ENCODE data around the gene CMTM8.
A peak's percentile ranks its signal among the peaks of the same experiment; 100 is the strongest.

Gene CMTM8

GRCh38 chr3:32288819-32289218 is 50.3 kb downstream of the CMTM8 start:
- H3K9ac ChIP-seq (ENCODE audit: insufficient read length, low read depth): no peak overlapping the region
- DNase-seq (ENCODE audit: low read depth, low spot score): no peak

GRCh38 chr3:32290619-32291018 is 52.1 kb downstream of the CMTM8 start:
- H3K4me1 ChIP-seq (ENCODE audit: insufficient read depth, insufficient read length): no peaks in the 10 kb centered on the region
- H3K4me3 ChIP-seq (ENCODE audit: insufficient read length, low read depth): no peak overlapping the region
- no peak for TF ChIP-seq YY1 (IDR thresholded peaks at IDR 0.05; ENCODE audit: insufficient read depth, insufficient read length)
- TF ChIP-seq SUZ12 (IDR thresholded peaks at IDR 0.05; ENCODE audit: extremely low read depth, insufficient read depth, insufficient read length): no peak
- TF ChIP-seq ZNF274 (IDR thresholded peaks at IDR 0.05; ENCODE audit: low read depth, low read length): no peak
- no peaks in the 10 kb centered on the region for H3K27me3 ChIP-seq (ENCODE audit: insufficient read depth, insufficient read length)
- no peaks in the 10 kb centered on the region for H3K9me3 ChIP-seq (ENCODE audit: insufficient read depth, low read length)
- no peaks in the 10 kb centered on the region for H3K36me3 ChIP-seq (ENCODE audit: insufficient read depth, insufficient read length, low read length)
- no peak for DNase-seq (ENCODE audit: low read depth, low spot score)
- no peak overlapping the region for H3K9ac ChIP-seq (ENCODE audit: insufficient read length, low read depth)

More at GRCh38 chr3:32288819-32289218, 50.3 kb downstream of the CMTM8 start:
- Histone ChIP-seq H3K4me3 (ENCODE audit: insufficient read length, low read depth) (no peak overlapping the region), H3K9me3 (ENCODE audit: insufficient read depth, low read length) (no peaks in the 10 kb centered on the region), H3K27me3 (ENCODE audit: insufficient read depth, insufficient read length) (no peaks in the 10 kb centered on the region), H3K4me1 (ENCODE audit: insufficient read depth, insufficient read length) (no peaks in the 10 kb centered on the region), H3K36me3 (ENCODE audit: insufficient read depth, insufficient read length, low read length) (no peaks in the 10 kb centered on the region)
- TF ChIP-seq SUZ12 (IDR thresholded peaks at IDR 0.05; ENCODE audit: extremely low read depth, insufficient read depth, insufficient read length) (no peak), YY1 (IDR thresholded peaks at IDR 0.05; ENCODE audit: insufficient read depth, insufficient read length) (no peak), ZNF274 (IDR thresholded peaks at IDR 0.05; ENCODE audit: low read depth, low read length) (no peak)

GRCh38 chr3:32292085-32292796 is 53.8 kb downstream of the CMTM8 start:
- H3K4me3 ChIP-seq (ENCODE audit: insufficient read length, low read depth): no peak overlapping the region
- DNase-seq (ENCODE audit: low read depth, low spot score): no peak
- no peaks in the 10 kb centered on the region for H3K4me1 ChIP-seq (ENCODE audit: insufficient read depth, insufficient read length)
- no peaks in the 10 kb centered on the region for H3K27me3 ChIP-seq (ENCODE audit: insufficient read depth, insufficient read length)
- H3K9me3 ChIP-seq (ENCODE audit: insufficient read depth, low read length): no peaks in the 10 kb centered on the region
- TF ChIP-seq ZNF274 (IDR thresholded peaks at IDR 0.05; ENCODE audit: low read depth, low read length): no peak
- TF ChIP-seq YY1 (IDR thresholded peaks at IDR 0.05; ENCODE audit: insufficient read depth, insufficient read length): no peak
- TF ChIP-seq SUZ12 (IDR thresholded peaks at IDR 0.05; ENCODE audit: extremely low read depth, insufficient read depth, insufficient read length): no peak
- H3K36me3 ChIP-seq (ENCODE audit: insufficient read depth, insufficient read length, low read length): no peaks in the 10 kb centered on the region
- H3K9ac ChIP-seq (ENCODE audit: insufficient read length, low read depth): no peak overlapping the region

- no peak overlapping the region for H3K9ac ChIP-seq (ENCODE audit: insufficient read length, low read depth)
- H3K4me1 ChIP-seq (ENCODE audit: insufficient read depth, insufficient read length): no peaks in the 10 kb centered on the region
- no peaks in the 10 kb centered on the region for H3K27me3 ChIP-seq (ENCODE audit: insufficient read depth, insufficient read length)
- H3K9me3 ChIP-seq (ENCODE audit: insufficient read depth, low read length): no peaks in the 10 kb centered on the region
- DNase-seq (ENCODE audit: low read depth, low spot score): no peak
- no peak for TF ChIP-seq SUZ12 (IDR thresholded peaks at IDR 0.05; ENCODE audit: extremely low read depth, insufficient read depth, insufficient read length)
- TF ChIP-seq ZNF274 (IDR thresholded peaks at IDR 0.05; ENCODE audit: low read depth, low read length): no peak
- TF ChIP-seq YY1 (IDR thresholded peaks at IDR 0.05; ENCODE audit: insufficient read depth, insufficient read length): no peak
- H3K4me3 ChIP-seq (ENCODE audit: insufficient read length, low read depth): no peak overlapping the region
- H3K36me3 ChIP-seq (ENCODE audit: insufficient read depth, insufficient read length, low read length): no peaks in the 10 kb centered on the region
Measured at GRCh38 chr3:32293903-32294302, 55.4 kb downstream of the CMTM8 start.

- TF ChIP-seq SUZ12 (IDR thresholded peaks at IDR 0.05; ENCODE audit: extremely low read depth, insufficient read depth, insufficient read length) (no peak), ZNF274 (IDR thresholded peaks at IDR 0.05; ENCODE audit: low read depth, low read length) (no peak), YY1 (IDR thresholded peaks at IDR 0.05; ENCODE audit: insufficient read depth, insufficient read length) (no peak)
- no peaks in the 10 kb centered on the region for H3K27me3 ChIP-seq (ENCODE audit: insufficient read depth, insufficient read length)
- H3K9me3 ChIP-seq (ENCODE audit: insufficient read depth, low read length): no peaks in the 10 kb centered on the region
- H3K36me3 ChIP-seq (ENCODE audit: insufficient read depth, insufficient read length, low read length): no peaks in the 10 kb centered on the region
- H3K9ac ChIP-seq (ENCODE audit: insufficient read length, low read depth): no peak overlapping the region
- H3K4me1 ChIP-seq (ENCODE audit: insufficient read depth, insufficient read length): no peaks in the 10 kb centered on the region
- H3K4me3 ChIP-seq (ENCODE audit: insufficient read length, low read depth): no peak overlapping the region
- DNase-seq (ENCODE audit: low read depth, low spot score): peak; percentile 59
Measured at GRCh38 chr3:32296251-32297204, 58.0 kb downstream of the CMTM8 start.

GRCh38 chr3:32297366-32297765 is 58.9 kb downstream of the CMTM8 start:
- Histone ChIP-seq H3K9ac (ENCODE audit: insufficient read length, low read depth) (no peak overlapping the region), H3K27me3 (ENCODE audit: insufficient read depth, insufficient read length) (no peaks in the 10 kb centered on the region), H3K9me3 (ENCODE audit: insufficient read depth, low read length) (no peaks in the 10 kb centered on the region), H3K4me3 (ENCODE audit: insufficient read length, low read depth) (no peak overlapping the region), H3K36me3 (ENCODE audit: insufficient read depth, insufficient read length, low read length) (no peaks in the 10 kb centered on the region), H3K4me1 (ENCODE audit: insufficient read depth, insufficient read length) (no peaks in the 10 kb centered on the region)
- no peak for DNase-seq (ENCODE audit: low read depth, low spot score)
- TF ChIP-seq YY1 (IDR thresholded peaks at IDR 0.05; ENCODE audit: insufficient read depth, insufficient read length) (no peak), ZNF274 (IDR thresholded peaks at IDR 0.05; ENCODE audit: low read depth, low read length) (no peak), SUZ12 (IDR thresholded peaks at IDR 0.05; ENCODE audit: extremely low read depth, insufficient read depth, insufficient read length) (no peak)

- Histone ChIP-seq H3K9ac (ENCODE audit: insufficient read length, low read depth) (no peak overlapping the region), H3K4me3 (ENCODE audit: insufficient read length, low read depth) (no peak overlapping the region), H3K9me3 (ENCODE audit: insufficient read depth, low read length) (no peaks in the 10 kb centered on the region), H3K27me3 (ENCODE audit: insufficient read depth, insufficient read length) (no peaks in the 10 kb centered on the region), H3K36me3 (ENCODE audit: insufficient read depth, insufficient read length, low read length) (no peaks in the 10 kb centered on the region), H3K4me1 (ENCODE audit: insufficient read depth, insufficient read length) (no peaks in the 10 kb centered on the region)
- DNase-seq (ENCODE audit: low read depth, low spot score): no peak
- no peak for TF ChIP-seq YY1 (IDR thresholded peaks at IDR 0.05; ENCODE audit: insufficient read depth, insufficient read length)
- TF ChIP-seq ZNF274 (IDR thresholded peaks at IDR 0.05; ENCODE audit: low read depth, low read length): no peak
- no peak for TF ChIP-seq SUZ12 (IDR thresholded peaks at IDR 0.05; ENCODE audit: extremely low read depth, insufficient read depth, insufficient read length)
Measured at GRCh38 chr3:32301426-32301825, 62.9 kb downstream of the CMTM8 start.
